Esophagus squamous epithelium (tissue), 4 donors: ENCODE measurements around the gene DLX3.

ENCODE experiments used
- CTCF ChIP-seq, 6 experiments: fragments of 450-650 bp in 4 of 6; fragments of 200-600 bp in 2 of 6; sonication (generic) in 2 of 6; IDR thresholded peaks; one replicate each; pipeline ENCODE4 v1.5.1; 2016 to 2019; ENCODE audit warnings: antibody characterized with exemption in 6 of 6, mild to moderate bottlenecking in 4 of 6, moderate library complexity in 4 of 6
- POLR2A ChIP-seq, 4 donors: fragments of 450-650 bp; IDR thresholded peaks; one replicate each; pipeline ENCODE4 v1.6.1; 2017; ENCODE audit warnings: antibody characterized with exemption in 4 of 4, mild to moderate bottlenecking in 4 of 4, moderate library complexity in 3 of 4

GRCh38 chr17:49942947-49943346, 52.1 kb downstream of the DLX3 start:
- TF ChIP-seq POLR2A (IDR thresholded peaks at IDR 0.05) (no peak), CTCF (IDR thresholded peaks at IDR 0.05) (no peak)
